GM19240 (cell line): ENCODE data around the gene UBXN11.

ENCODE experiments used
- DNase-seq: peaks from one replicate; pipeline ENCODE4 v3.0.0; 2011; ENCODE audit warnings: low spot score; ENCODE audit not compliant: insufficient read length

Gene UBXN11

GRCh38 chr1:26274801-26275425 is 31.5 kb downstream of the UBXN11 start:
- no peak for DNase-seq

- no peak for DNase-seq
These were observed 37.3 kb downstream of the UBXN11 start for GRCh38 chr1:26269198-26269550.

- no peak for DNase-seq
These were observed 37.9 kb downstream of the UBXN11 start for GRCh38 chr1:26268290-26269197.

GRCh38 chr1:26265405-26265804 is 41.0 kb downstream of the UBXN11 start:
- no peak for DNase-seq

- no peak for DNase-seq
These were observed 43.2 kb downstream of the UBXN11 start for GRCh38 chr1:26263212-26263611.

- DNase-seq, result no peak
These were observed 46.9 kb downstream of the UBXN11 start for GRCh38 chr1:26259578-26259977.

- no peak for DNase-seq
These were observed 47.4 kb downstream of the UBXN11 start for GRCh38 chr1:26259005-26259404.

- DNase-seq, result no peak
These were observed 49.2 kb downstream of the UBXN11 start for GRCh38 chr1:26257222-26257621.

GRCh38 chr1:26254404-26254803 is 52.0 kb downstream of the UBXN11 start:
- no peak for DNase-seq

- DNase-seq, result no peak
These were observed 53.7 kb downstream of the UBXN11 start for GRCh38 chr1:26252718-26253117.

- DNase-seq, result no peak
These were observed 66.5 kb downstream of the UBXN11 start for GRCh38 chr1:26239936-26240335.

- no peak for DNase-seq
These were observed 69.0 kb downstream of the UBXN11 start for GRCh38 chr1:26237230-26237966.

- DNase-seq, result no peak
These were observed 71.6 kb downstream of the UBXN11 start for GRCh38 chr1:26234644-26235370.

GRCh38 chr1:26233903-26234643 is 72.4 kb downstream of the UBXN11 start, which contains the start of gene CEP85:
CEP85 (plus strand) TSS chr1:26234200; CDS start chr1:26239784, 5,584 bp downstream.
- peak; percentile 96 for DNase-seq
